T-helper 17 cell (primary cell): Measurements from ENCODE around the gene PBRM1. TPM values are rescaled to one million over a fixed set of nuclear protein-coding genes. Genes with fewer than 3 reads are reported as not detected.

Experiments
- ATAC-seq: fragments of 150-1000 bp; cut with Tn5 transposase; 2 replicates; pipeline ENCODE4 v1.10.0; 2021; ENCODE audit warnings: mild to moderate bottlenecking, moderate library complexity
- DNase-seq, 3 donors: peaks; one replicate each; pipeline versions ENCODE4 v3.0.0 to v3.0.0-alpha.2; 2020 to 2021
- H3K9me3 ChIP-seq: one replicate; pipeline ENCODE4 v1.7.0; 2013; ENCODE audit warnings: low read length, mild to moderate bottlenecking; ENCODE audit not compliant: control insufficient read depth, poor library complexity, severe bottlenecking
- H3K27ac Mint-ChIP-seq: one replicate; pipeline ENCODE4 v1.8.0; 2022; ENCODE audit warnings: mild to moderate bottlenecking, moderate library complexity, mixed read lengths
- H3K27me3 Mint-ChIP-seq: one replicate; pipeline ENCODE4 v1.8.0; 2022; ENCODE audit warnings: mixed read lengths
- H3K36me3 Mint-ChIP-seq: one replicate; pipeline ENCODE4 v1.8.0; 2022; ENCODE audit warnings: low read depth, mixed read lengths
- H3K4me1 Mint-ChIP-seq: one replicate; pipeline ENCODE4 v1.8.0; 2022; ENCODE audit warnings: mild to moderate bottlenecking, mixed read lengths
- H3K4me3 Mint-ChIP-seq: one replicate; pipeline ENCODE4 v1.8.0; 2022; ENCODE audit warnings: mild to moderate bottlenecking, moderate library complexity, mixed read lengths
- total RNA-seq, 4 donors: library from RNA in 2 of 4; stranded (reverse) in 2 of 4; gene quantifications; one replicate each; pipeline ENCODE4 v1.2.3 and lab custom pipeline; 2022 to 2026

The PBRM1 gene
- total RNA-seq, 2 donors from 2014 or later = 62.8 to 70.8 TPM

DNA sequence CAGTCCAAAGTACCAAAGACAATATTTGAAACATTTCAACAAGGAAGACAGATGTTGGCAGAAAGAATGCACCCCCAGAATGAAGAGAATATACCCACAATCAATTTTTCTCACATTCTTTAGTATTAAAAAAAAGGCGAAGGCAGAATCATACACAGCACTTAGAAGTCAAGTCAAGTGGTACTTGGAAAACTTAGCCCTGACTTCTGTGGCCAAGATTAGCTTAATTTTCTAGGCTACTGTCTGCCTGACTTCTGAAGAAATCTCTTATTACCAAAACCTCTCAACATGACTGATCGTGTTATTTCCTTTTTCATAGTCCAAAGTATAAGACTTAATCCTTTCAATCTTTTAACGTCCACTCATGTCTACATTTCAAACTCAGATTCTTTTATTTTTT lies 60.7 kb downstream of the PBRM1 start:
- Mint-ChIP-seq H3K27ac (peak overlapping the region; percentile 19), H3K36me3 (peaks cover 10% of the 10 kb centered on the region), H3K27me3 (no peaks in the 10 kb centered on the region), H3K4me3 (no peak overlapping the region), H3K4me1 (peaks cover 20% of the 10 kb centered on the region)
- H3K9me3 ChIP-seq = no peaks in the 10 kb centered on the region
- DNase-seq (no peak), ATAC-seq (no peak)

DNA sequence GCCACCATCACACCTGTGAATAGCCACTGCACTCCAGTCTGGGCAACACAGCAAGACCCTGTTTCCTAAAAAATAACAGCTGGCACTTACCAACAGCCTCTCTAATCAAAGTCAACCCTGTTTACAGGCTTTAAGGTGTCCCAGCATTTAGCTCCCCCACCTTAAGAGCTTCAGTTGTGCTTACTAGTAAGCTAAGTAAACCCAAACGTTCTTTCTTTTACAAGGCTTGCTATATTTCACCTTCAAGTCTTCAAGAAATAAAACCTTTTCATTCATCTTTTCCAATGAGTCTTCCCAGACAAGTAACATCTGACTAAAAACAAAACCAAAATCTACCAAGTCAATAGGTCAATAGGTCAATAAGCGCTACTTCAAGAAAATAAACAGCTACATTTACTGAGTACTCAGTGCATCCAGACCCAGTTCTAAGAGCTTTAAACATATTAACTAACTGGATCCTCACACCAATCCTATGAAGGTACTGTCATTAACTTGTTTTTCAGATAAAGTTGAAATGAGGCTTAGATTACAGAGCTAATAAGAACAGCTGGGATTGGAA lies 62.4 kb downstream of the PBRM1 start:
- DNase-seq = no peak
- Mint-ChIP-seq H3K4me1 (peaks cover 21% of the 10 kb centered on the region), H3K27me3 (no peaks in the 10 kb centered on the region), H3K4me3 (no peak overlapping the region), H3K36me3 (peaks cover 13% of the 10 kb centered on the region), H3K27ac (no peak overlapping the region)
- H3K9me3 ChIP-seq = no peaks in the 10 kb centered on the region
- no peak for ATAC-seq

DNA sequence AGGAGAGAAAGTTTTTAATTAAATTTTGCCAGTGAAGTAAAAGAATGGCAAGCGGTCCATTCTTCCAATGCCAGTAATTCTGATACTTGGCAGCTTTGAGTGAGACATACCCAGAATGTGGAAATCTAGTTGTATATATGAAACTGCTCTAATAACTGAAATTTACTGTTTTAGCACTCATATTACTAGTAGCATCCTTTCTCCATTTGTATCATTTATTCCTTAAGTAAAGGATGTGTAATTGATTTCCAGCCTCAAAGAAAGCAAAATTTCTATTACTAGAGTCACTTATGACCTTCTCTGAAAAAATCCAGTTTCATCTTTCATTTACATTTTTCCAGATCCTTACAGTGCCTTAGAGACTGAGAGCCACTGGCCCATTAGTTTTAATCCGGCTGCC lies 65.1 kb downstream of the PBRM1 start:
- peaks cover 5% of the 10 kb centered on the region for H3K36me3 Mint-ChIP-seq
- no peak for ATAC-seq
- peaks cover 21% of the 10 kb centered on the region for H3K4me1 Mint-ChIP-seq
- no peaks in the 10 kb centered on the region for H3K27me3 Mint-ChIP-seq
- peak overlapping the region; percentile 67 for H3K27ac Mint-ChIP-seq
- no peak overlapping the region for H3K4me3 Mint-ChIP-seq
- no peaks in the 10 kb centered on the region for H3K9me3 ChIP-seq
- no peak for DNase-seq

DNA sequence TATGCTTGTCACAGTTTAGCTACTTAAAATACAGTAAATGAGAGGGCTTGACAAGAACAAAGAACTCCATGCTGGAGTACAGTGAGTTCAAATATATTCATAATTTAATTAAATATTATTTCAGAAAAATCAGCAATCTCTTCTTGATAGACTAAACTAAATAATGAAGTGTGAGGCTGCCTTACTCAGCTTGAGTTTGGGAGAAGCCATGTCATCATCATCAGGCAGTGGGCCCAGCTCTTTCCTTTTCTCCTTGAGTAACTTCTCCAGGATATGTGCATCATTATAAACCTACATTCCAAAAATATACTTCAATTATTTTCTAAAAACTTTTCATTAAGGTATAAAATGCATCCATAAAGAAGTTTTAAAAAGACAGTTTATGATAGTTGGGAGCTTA lies 70.5 kb downstream of the PBRM1 start:
- no peak overlapping the region for H3K27ac Mint-ChIP-seq
- no peaks in the 10 kb centered on the region for H3K9me3 ChIP-seq
- H3K4me3 Mint-ChIP-seq = no peak overlapping the region
- H3K36me3 Mint-ChIP-seq = peaks cover 10% of the 10 kb centered on the region
- ATAC-seq = no peak
- DNase-seq = no peak
- H3K27me3 Mint-ChIP-seq = no peaks in the 10 kb centered on the region
- H3K4me1 Mint-ChIP-seq = peaks cover 4% of the 10 kb centered on the region

DNA sequence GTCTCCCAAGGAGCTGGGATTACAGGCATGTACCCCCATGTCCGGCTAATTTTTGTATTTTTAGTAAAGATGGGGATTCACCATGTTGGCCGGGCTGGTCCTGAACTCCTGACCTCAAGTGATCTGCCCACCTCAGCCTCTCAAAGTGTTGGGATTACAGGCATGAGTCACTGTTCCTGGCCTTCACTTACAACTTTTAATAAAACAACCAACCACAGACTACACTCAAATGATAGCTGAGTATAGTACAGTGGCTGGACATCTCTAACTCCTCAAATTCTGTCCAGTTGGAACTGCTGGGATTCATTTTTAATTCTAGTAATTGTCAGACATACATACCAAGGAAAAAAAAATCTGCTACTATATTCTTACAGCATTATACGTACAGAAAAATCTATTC lies 71.0 kb downstream of the PBRM1 start:
- Mint-ChIP-seq H3K27ac (no peak overlapping the region), H3K4me1 (no peaks in the 10 kb centered on the region), H3K36me3 (peaks cover 7% of the 10 kb centered on the region), H3K4me3 (no peak overlapping the region), H3K27me3 (no peaks in the 10 kb centered on the region)
- H3K9me3 ChIP-seq = no peaks in the 10 kb centered on the region
- ATAC-seq (no peak), DNase-seq (no peak)

DNA sequence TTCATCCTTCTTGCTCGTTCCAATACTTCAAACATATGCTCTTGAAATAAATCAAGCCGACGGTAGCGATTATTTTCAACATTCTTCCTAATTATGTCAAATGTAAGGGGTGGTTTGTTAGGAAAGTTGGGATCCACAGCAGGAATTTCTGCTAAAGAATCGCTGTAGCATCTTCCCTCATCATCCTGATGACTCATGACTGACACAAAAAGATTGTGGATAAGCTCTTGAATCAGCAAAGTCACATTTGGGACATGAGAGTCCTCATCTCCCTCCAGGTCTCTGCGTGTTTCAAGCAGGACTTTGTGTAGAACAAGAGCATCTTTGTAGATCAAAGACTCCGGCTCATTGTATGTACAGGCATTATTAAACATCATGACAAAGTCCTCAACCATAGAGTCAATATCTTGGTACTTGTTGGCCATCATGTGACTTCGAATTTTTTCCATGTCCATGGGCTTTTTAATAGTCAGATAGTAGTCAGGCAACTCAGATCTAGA lies 76.3 kb downstream of the PBRM1 start:
- no peak overlapping the region for H3K27ac Mint-ChIP-seq
- ATAC-seq (no peak), DNase-seq (no peak)
- no peaks in the 10 kb centered on the region for H3K27me3 Mint-ChIP-seq
- H3K36me3 Mint-ChIP-seq = peaks cover 9% of the 10 kb centered on the region
- H3K4me1 Mint-ChIP-seq = peaks cover 12% of the 10 kb centered on the region
- no peak overlapping the region for H3K4me3 Mint-ChIP-seq
- no peaks in the 10 kb centered on the region for H3K9me3 ChIP-seq

DNA sequence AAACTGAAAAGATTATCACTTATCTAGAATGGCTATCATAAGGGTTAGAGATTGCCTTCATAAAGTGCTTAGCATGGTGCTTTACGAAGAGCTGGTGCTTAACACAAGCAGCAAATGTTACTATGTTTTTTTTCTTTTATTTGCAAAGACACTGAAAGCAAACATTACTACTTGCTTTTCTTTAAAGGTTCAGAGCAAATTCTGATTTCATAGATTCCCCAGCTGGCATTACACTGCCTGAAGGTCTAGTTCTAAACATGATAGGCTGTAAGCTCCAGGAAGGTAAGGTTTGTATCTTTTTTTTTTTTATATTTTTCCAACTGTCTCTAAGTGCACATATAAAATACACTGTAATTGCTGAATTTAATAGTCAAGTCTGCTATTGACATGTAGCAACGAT lies 77.4 kb downstream of the PBRM1 start:
- ATAC-seq = no peak
- Mint-ChIP-seq H3K27me3 (no peaks in the 10 kb centered on the region), H3K36me3 (peaks cover 11% of the 10 kb centered on the region), H3K4me1 (peaks cover 12% of the 10 kb centered on the region), H3K4me3 (no peak overlapping the region), H3K27ac (no peak overlapping the region)
- no peaks in the 10 kb centered on the region for H3K9me3 ChIP-seq
- DNase-seq = no peak

DNA sequence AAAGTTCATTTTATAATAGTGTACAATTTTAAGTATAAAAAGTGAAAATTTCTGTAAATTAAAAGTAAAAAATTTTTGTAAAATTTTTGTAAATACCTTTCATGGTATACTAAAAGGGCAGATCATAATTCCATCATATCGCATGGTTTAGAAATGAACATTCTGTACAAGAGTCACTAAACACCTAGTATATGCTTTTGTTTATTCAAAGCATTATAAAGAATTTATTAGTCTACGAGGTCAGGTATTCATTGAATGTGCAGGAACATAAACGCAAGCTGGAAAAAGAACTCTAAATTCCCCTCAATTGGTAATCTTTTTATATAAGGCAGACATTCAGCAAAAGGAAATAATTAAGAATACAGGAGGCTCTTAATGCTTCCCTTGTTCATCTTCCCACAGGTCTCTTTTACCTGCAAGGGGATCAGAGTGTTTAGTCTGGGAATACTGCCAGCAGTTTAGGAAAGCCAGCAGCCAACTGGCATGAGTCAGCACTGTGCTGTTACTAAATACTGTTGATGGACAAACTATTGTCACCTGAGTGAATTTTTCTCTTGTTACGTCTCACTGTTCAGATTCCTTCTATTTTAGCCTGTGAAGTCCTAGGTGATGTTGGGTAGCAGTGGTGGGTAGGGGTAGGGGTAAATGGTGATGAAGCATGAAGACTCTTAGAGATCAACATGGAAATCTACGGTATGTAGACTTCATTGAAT lies 79.2 kb downstream of the PBRM1 start:
- H3K9me3 ChIP-seq = no peaks in the 10 kb centered on the region
- DNase-seq (no peak), ATAC-seq (no peak)
- Mint-ChIP-seq H3K27me3 (no peaks in the 10 kb centered on the region), H3K36me3 (peaks cover 13% of the 10 kb centered on the region), H3K27ac (no peak overlapping the region), H3K4me1 (peaks cover 12% of the 10 kb centered on the region), H3K4me3 (no peak overlapping the region)

DNA sequence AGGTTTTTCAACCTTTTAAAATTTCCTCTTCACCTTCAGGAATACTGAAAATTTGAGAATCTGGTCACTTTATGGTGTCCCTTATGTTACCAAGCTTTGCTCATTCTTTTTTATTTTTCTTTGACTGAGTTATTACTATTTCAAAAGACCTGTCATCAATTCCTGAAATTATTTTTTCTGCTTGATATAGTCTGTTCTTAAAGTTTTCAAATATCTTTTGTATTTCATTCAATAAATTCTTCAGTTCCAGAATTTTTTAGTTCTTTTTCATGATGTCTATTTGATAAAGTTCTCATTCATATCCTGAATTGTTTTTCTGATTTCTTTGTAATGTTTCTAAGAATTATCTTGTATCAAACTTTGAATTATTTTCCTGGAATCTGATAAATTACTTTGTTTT lies 85.5 kb downstream of the PBRM1 start:
- Mint-ChIP-seq H3K36me3 (peaks cover 9% of the 10 kb centered on the region), H3K27me3 (no peaks in the 10 kb centered on the region), H3K4me1 (no peaks in the 10 kb centered on the region), H3K27ac (no peak overlapping the region), H3K4me3 (no peak overlapping the region)
- no peak for DNase-seq
- no peak for ATAC-seq
- H3K9me3 ChIP-seq = peaks cover 5% of the 10 kb centered on the region

DNA sequence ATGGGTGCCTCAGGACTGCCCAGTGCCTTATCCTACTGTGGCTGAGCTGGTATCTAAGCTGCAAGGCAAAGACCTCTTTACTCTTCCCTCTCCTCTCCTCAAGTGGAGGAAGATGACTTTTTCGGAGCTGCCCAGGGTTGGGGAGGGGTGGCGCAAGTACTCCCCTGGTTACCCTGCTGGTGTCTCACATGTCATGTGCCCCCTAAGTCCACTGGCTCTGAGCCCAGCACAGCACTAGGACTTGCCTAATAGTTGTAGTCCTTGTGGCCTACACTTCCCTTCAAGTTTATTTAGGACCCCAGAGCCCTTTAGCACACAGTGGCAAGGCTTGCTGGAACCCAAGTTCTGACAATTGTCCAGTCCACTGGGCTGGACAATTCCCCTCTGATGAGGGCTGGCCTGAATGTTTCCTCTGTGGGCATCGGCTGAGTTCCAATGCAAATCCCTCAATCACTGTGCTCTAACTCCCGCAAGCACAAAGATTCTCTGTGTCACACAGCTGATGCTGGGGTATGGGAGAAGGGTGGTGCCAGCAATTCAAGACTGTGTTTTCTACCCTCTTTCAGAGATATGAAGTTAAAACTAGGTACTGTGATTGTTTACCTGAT lies 89.0 kb downstream of the PBRM1 start:
- no peak for ATAC-seq
- H3K27me3 Mint-ChIP-seq = no peaks in the 10 kb centered on the region
- no peak for DNase-seq
- no peak overlapping the region for H3K27ac Mint-ChIP-seq
- no peaks in the 10 kb centered on the region for H3K36me3 Mint-ChIP-seq
- peak overlapping the region; percentile 0 for H3K4me3 Mint-ChIP-seq
- peaks cover 4% of the 10 kb centered on the region for H3K4me1 Mint-ChIP-seq
- peaks cover 5% of the 10 kb centered on the region for H3K9me3 ChIP-seq

DNA sequence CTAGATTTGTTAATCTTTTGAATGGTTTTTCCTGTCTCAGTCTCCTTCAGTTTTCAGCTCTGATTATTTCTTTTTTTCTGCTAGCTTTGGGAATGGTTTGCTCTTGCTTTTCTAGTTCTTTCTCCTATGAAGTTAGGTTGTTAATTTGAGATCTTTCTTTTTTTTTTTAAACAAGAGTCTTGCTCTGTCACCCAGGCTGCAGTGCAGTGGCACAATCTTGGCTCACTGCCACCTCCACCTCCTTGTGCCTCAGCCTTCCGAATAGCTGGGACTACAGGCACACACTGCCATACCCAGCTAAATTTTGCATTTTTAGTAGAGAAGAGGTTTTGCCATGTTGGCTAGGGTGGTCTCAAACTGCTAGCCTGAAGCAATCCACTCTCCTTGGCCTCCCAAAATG lies 92.6 kb downstream of the PBRM1 start:
- no peaks in the 10 kb centered on the region for H3K36me3 Mint-ChIP-seq
- peak overlapping the region; percentile 53 for H3K27ac Mint-ChIP-seq
- ATAC-seq (no peak), DNase-seq (no peak)
- no peaks in the 10 kb centered on the region for H3K27me3 Mint-ChIP-seq
- H3K4me3 Mint-ChIP-seq = no peak overlapping the region
- H3K9me3 ChIP-seq = no peaks in the 10 kb centered on the region
- peaks cover 9% of the 10 kb centered on the region for H3K4me1 Mint-ChIP-seq

DNA sequence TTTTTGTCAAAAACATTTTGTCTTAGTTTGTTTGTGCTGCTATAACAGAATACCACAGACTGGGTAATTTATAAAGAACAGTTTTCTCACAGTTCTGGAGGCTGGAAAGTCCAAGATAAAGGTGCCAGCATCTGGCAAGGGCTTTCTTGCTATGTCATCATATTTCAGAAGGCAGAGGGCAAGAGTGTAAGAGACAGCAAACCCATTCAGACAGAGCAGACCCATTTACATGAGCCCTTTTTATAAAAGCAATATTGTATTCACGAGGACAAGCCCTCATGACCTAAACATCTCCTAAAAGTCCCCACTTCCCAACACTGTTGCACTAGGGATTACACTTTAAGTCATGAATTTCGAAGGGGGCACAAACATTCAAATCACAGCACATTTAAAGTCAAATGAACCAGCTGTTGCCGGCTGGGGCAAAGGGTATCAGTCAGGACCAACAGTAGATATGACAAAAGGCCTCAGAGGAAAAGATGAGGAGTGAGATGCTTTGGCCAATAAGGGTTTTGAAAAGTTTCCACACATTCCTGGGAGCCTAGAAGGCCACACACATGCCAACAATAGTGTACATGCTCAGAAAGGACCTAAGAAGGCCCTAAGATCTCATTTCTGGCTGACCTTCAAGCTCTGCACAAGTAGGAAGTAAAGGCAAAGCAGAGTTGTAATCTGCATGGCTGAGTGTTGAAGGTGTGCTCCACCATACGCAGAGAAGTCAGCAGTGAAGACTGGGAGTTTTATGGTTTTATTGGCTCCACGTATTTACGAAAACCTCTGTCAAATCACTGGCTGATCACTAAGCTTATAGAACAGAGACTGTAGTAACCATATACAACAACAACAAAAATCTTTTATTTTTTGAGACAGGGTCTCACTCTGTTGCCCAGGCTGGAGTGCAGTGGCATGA lies 111.4 kb downstream of the PBRM1 start:
- DNase-seq (no peak), ATAC-seq (no peak)
- no peaks in the 10 kb centered on the region for H3K9me3 ChIP-seq
- Mint-ChIP-seq H3K27me3 (no peaks in the 10 kb centered on the region), H3K4me3 (no peak overlapping the region), H3K27ac (no peak overlapping the region), H3K4me1 (peaks cover 4% of the 10 kb centered on the region), H3K36me3 (peaks cover 14% of the 10 kb centered on the region)

DNA sequence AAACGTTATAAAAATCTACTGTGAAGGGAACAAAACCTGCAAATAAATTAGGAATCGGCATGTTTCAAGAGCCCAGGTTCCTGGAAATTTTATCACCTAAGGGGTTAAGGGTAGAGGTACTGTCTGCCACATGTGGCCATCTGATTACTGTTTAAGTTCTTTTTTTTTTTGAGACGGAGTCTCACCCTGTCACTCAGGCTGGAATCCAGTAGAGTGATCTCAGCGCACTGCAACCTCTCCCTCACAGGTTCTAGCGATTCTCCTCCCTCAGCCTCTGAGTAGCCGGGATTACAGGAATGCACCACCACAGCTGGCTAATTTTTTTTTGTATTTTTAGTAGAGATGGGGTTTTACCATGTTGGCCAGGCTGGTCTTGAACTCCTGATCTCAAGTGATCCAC lies 113.5 kb downstream of the PBRM1 start:
- Mint-ChIP-seq H3K4me3 (no peak overlapping the region), H3K36me3 (peaks cover 5% of the 10 kb centered on the region), H3K27me3 (no peaks in the 10 kb centered on the region), H3K27ac (no peak overlapping the region), H3K4me1 (peaks cover 2% of the 10 kb centered on the region)
- no peak for ATAC-seq
- H3K9me3 ChIP-seq = no peaks in the 10 kb centered on the region
- no peak for DNase-seq
